HG03039 (cell line): ENCODE results near the gene CUZD1.

Experiments used
- ATAC-seq: cut with Tn5 transposase; IDR thresholded peaks from one replicate; pipeline ENCODE4 v1.9.1; 2021; ENCODE audit warnings: mild to moderate bottlenecking, moderate library complexity; ENCODE audit not compliant: unreplicated experiment

The CUZD1 gene

GRCh38 chr10:122856902-122857301 lies 11.2 kb upstream of the CUZD1 start:
- no peak for ATAC-seq

DNA sequence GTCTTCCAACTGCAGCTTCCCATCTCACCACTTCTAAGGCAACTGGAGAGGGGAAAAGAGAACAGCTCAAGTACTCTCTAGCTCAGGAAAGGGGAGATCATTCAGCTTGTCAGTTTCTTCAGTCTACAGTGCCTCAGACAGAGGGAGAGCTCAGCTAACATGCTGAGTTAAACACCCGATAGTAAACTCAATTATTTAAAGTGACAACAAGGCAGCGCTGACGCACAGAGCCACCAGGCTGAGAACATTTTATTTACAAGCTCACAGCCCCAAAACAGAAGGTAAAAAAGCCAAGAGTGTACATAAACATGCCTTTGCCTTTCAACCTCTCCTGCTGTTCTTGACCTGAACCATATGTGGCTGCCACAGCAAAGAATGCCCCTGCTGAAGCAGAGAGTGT lies 10.1 kb upstream of the CUZD1 start:
- no peak for ATAC-seq

- ATAC-seq, result no peak
Measured at GRCh38 chr10:122854648-122855047, 9.0 kb upstream of the CUZD1 start.

DNA sequence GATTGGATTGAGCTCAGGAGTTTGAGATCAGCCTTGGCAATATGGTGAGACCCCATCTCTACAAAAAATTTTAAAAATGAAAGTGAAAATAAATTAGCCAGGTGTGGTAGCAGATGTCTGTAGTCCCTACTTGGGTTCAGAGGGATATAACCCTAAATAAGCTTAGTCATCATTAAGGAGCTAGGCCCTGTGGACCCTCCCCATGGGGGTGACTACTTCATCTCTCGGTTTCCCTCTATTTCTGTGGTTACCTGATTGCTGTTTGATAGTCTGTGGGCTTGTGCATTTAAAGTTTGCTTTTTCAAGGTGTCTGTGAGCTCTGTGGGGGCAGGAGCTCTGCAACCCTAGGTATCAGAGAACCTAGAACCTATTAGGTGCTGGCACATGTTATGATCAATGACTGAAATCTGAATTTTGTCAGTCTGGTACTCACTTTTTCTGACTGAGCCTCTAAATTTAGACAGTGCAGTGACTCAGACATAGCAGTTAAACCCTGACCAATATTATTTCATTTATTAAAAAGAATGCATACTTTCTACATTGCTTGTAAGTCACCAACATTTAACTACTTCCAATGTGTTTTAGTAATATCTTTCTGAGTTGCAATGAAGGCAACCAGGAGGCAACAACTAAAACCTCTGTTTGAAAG lies 8.1 kb upstream of the CUZD1 start:
- ATAC-seq, result no peak

GRCh38 chr10:122852261-122852660 lies 6.6 kb upstream of the CUZD1 start:
- ATAC-seq, result no peak

DNA sequence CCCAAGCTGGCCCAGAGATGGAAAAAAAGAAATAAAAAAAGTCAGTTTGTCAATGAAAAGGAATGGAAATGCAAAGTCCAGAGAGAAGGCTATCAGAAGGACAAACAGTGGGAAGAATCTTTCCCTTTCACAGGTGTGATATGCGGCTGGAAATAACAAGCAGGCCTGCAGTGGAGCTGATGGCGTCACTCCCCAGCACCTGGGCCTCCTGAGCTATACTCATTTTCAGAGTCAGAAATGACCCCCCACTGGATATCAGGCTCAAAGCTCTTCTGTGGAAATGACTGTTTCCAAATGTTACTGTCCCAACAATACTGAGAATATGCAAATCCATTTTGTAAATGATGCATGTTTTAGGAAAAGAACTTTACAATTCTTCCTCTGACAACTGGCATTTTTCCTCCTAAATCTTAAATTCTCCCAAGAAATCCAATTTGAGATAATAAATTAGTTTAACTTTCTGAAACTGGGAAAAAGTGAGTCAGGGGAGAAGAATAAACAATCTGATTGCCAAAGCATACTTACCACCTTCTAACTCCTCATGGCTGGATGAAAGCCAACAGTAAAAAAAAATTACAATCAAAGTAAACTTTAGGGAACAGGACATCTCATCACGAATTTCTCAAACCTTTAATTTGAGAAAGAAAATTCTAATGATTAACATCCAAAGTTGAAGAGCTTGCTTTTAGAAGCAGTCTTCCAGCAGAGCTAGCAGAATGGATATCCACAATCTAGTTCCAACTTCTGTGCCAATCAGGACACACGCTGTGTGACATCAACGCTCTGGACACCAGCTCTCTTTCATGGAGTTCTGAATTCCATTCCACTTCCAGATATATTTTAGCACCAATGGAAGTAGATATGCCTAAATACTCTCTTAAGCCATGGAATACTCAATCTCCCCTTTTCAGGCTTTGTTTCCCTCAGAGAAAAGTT lies 5.3 kb upstream of the CUZD1 start:
- no peak for ATAC-seq

GRCh38 chr10:122849900-122850605 lies 4.4 kb upstream of the CUZD1 start:
- ATAC-seq, result no peak

- ATAC-seq, result no peak
Measured at GRCh38 chr10:122849090-122849489, 3.4 kb upstream of the CUZD1 start.

DNA sequence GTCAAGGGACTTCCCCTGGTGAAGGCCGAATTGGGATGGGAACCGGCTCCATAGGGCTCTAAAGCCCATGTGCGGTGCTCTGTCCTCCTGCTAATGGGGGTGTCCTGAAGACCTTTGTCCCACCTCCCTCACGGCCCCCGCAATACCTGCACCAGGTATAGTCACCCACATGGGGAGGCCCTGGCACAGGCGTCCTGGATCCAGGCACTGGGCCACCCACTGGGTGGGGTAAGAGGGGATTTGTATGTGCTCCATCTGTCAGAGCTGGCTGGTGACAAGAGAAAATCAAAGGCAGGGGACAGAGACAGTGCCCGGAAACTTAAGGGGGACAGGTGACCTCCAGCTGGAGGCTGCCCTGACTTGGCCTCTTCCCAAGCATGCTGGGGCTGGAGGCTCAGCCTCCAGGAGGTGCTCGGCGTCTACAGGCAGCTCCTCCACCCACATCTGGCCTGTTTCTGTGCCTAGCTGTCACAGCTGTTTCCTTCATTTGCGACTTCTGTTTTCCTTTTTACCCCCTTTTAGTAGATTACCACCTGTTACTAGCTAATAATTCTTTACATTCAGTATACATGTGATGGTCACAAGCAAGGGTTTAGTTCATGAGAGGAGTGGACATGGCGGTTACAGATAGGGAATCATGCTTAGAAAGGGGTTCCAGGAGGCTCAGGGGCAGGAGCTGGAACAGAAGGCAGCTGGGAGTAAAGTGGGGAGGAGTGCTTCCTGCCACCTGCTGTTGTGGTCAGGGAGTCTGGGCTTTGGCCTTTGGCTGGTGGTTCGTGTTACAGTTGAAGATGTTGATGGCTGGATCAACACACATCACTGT lies 2.3 kb upstream of the CUZD1 start:
- ATAC-seq, result no peak

- ATAC-seq, result no peak
Measured at GRCh38 chr10:122844146-122844545, 1.5 kb downstream of the CUZD1 start.

GRCh38 chr10:122841569-122841968 lies 4.1 kb downstream of the CUZD1 start:
- no peak for ATAC-seq

GRCh38 chr10:122839505-122839904 lies 6.2 kb downstream of the CUZD1 start:
- no peak for ATAC-seq

GRCh38 chr10:122838880-122839279 lies 6.8 kb downstream of the CUZD1 start:
- no peak for ATAC-seq

DNA sequence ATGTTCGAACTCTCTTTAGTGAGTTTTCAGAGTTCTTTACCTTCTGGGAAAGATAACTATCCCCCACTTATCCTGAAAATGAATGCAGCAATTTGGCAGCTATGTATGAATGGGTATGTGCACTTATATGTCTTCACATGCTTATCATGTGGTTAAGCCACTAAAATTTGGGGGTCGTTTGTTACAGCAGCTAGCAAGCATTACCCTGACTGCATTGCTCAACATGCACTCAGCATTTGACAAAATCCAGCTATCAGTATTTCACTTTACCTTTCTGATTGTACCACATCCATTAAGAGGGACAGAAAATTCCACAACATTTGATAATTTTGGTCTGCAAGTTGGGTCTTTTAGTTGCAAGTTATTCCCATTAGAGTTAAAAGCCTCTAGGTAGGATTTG lies 9.7 kb downstream of the CUZD1 start:
- ATAC-seq, result no peak

DNA sequence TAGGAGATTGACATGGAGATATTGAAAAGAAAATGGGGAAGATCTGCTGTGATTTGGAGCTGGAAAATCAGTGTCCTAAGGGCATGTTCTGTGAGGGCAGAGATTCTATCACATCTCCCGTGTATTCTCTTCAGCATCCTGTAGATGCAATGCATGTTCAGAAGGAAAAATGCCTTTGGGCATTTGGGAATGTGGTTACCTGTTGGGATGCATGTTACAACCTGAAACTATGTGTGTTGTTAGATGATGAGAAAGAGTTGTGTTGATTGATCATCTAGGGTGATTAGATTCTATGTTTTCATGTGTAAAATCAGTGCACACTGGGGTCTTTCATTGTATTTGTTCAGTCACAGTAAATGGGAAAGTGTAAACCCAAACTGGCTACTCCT lies 14.7 kb downstream of the CUZD1 start:
- no peak for ATAC-seq

GRCh38 chr10:122830273-122830964 lies 15.2 kb downstream of the CUZD1 start:
- ATAC-seq, result no peak

DNA sequence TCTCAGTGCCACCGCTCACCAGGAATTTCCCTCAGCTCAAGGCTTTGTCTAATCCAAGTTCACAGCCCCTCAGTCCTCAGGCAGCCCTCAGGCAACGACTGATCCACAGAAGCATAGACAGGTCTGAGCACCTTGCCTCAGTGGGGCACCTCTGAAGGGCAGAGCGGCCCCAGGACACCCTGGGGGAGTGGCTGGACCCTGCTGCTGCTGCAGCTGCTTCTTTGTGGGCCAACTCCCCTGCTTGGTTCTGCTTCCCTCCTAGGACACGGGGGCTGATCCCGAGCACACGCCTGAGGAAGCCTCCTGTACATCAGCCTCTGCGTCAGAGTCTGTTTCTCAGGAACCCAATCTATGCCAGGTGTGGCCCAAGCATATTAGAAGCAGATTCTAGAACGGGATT lies 16.2 kb downstream of the CUZD1 start:
- no peak for ATAC-seq

DNA sequence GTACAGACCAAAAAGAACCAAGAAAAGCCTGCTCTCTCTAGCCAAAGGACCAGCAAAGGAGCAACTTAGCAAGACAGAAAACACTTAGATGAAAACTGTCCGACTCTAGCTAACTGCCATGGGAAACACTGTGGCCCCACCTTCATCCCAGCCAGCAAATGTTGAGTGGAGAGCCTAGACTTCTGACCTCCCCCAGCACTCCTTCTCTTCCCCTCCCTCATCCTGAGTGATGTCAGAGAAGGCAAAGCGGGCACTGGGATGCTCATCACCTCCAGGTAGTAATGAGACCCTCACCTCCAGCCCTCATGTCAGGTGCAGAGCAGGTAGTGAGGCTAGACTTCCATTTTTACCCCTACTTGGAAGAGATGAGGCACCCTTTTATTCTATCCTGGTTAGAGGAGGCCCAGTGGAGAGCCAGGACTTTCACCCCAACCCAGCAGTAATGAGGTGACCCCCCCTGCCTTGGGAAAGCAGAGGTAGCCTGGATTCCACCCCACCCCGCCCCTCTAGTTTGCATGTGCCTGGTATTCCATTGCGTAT lies 16.9 kb downstream of the CUZD1 start:
- no peak for ATAC-seq

- ATAC-seq, result no peak
Measured at GRCh38 chr10:122827302-122827701, 18.4 kb downstream of the CUZD1 start.
